SK-N-MC (cell line): Measurements from ENCODE around the gene PLXNA4.

ENCODE experiments used
- EZH2 ChIP-seq: fragments of 200-600 bp; sonication (generic); IDR thresholded peaks from one replicate; pipeline ENCODE4 v1.6.1; 2017; ENCODE audit warnings: antibody characterized with exemption
- POLR2AphosphoS5 ChIP-seq: IDR thresholded peaks from 2 replicates; pipeline ENCODE4 v1.6.1; 2012; ENCODE audit warnings: mild to moderate bottlenecking, low read depth, low read length, borderline replicate concordance

DNA sequence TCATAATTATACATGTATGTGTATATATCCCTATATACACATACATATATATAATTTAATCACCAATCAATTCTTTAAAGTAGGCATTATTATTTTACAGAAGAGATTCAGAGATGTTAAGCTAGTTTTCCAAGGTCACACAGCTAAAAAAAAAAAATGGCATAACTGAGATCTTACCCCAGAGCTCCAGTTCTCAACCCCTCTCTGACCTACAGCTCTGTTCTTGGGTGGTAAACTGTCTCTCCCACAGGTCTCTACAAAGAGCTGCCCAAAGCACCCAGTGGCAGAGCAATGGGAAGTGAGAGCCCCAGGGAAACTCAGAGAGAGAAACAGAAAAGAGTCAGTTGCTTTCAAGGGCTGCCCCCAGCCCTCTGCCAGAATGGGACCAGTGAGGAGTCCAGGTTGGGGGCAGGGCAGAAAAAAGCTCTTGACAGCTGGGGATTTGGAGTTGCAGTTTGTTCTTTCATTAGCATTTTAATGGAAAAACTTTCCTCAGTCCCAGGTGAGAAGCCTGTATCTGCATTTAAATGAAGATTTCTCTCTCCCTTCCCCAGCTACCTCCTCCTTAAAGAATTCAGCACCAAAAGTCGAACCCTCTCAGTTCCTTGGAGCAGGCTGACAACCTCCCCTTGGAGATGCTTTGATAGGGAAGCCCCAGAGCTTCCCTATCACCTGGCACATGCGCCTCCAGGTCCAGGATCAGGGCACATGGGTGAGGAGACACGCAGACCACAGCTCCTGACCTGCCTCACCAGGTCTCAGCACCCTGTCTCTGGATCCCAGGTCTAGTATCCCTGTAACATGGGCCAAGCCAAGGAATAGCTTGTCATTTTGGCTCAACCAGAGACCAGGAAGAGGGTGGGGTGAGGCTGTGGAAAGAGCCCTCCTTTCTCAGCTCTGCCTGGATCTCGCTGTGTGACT, 388.1 kb downstream of the PLXNA4 start:
- TF ChIP-seq EZH2: no peak
- no peak for TF ChIP-seq POLR2AphosphoS5
